PC-3 (cell line): Measurements from ENCODE around the gene KNG1. TPM values are rescaled to one million over a fixed set of nuclear protein-coding genes. Genes with fewer than 3 reads are reported as not detected.

Source experiments
- ATAC-seq: fragments of 200-7000 bp; cut with Tn5 transposase; 2 replicates; pipeline ENCODE4 v1.9.1; 2020; ENCODE audit warnings: mild to moderate bottlenecking, moderate library complexity
- BruUV-seq: library from RNA; stranded (reverse); fragments of 400-500 nt; replicated peaks from 2 replicates; lab custom pipeline; 2021; lab: Mats Ljungman, UMichigan
- CTCF ChIA-PET: fragments of 300-600 bp; sonication (Branson Sonifier 250); formaldehyde crosslinking; loops from one replicate; lab custom pipeline; 2022; ENCODE audit warnings: antibody characterized with exemption; lab: Charles Lee
- POLR2A ChIA-PET: fragments of 300-600 bp; sonication (Branson Sonifier 250); formaldehyde crosslinking; loops from one replicate; lab custom pipeline; 2022; ENCODE audit warnings: antibody characterized with exemption; ENCODE audit not compliant: unreplicated experiment; lab: Charles Lee
- DNase-seq: peaks from one replicate; pipeline ENCODE4 v3.0.0-alpha.2; 2015
- H2AFZ ChIP-seq: fragments of 300-600 bp; sonication (generic); 2 replicates; pipeline ENCODE4 v1.6.0; 2016; ENCODE audit warnings: antibody characterized with exemption, low read length
- H3F3A ChIP-seq: fragments of 300-600 bp; sonication (generic); one replicate; pipeline ENCODE4 v1.6.0; 2017; ENCODE audit warnings: antibody characterized with exemption, low read length, control low read depth, mild to moderate bottlenecking; ENCODE audit not compliant: unreplicated experiment
- H3K27ac ChIP-seq: fragments of 300-600 bp; sonication (generic); 2 replicates; pipeline ENCODE4 v1.5.1; 2016; ENCODE audit warnings: mild to moderate bottlenecking, low read length
- H3K27me3 ChIP-seq: fragments of 300-600 bp; sonication (generic); 2 replicates; pipeline ENCODE4 v1.6.1; 2016; ENCODE audit warnings: low read length, mixed read lengths
- H3K36me3 ChIP-seq: fragments of 300-600 bp; sonication (generic); 2 replicates; pipeline ENCODE4 v1.6.1; 2016; ENCODE audit warnings: low read depth, mixed run types, low read length, mixed read lengths
- H3K4me1 ChIP-seq: fragments of 300-600 bp; sonication (generic); 2 replicates; pipeline ENCODE4 v1.5.1; 2016; ENCODE audit warnings: low read length; ENCODE audit not compliant: insufficient read depth
- H3K4me2 ChIP-seq: fragments of 300-600 bp; sonication (generic); 2 replicates; pipeline ENCODE4 v1.6.0; 2016; ENCODE audit warnings: low read length
- H3K4me3 ChIP-seq: fragments of 300-600 bp; sonication (generic); 2 replicates; pipeline ENCODE4 v1.5.1; 2016; ENCODE audit warnings: mild to moderate bottlenecking, low read length, mixed read lengths
- H3K79me2 ChIP-seq: fragments of 300-600 bp; sonication (generic); 2 replicates; pipeline ENCODE4 v1.6.1; 2017; ENCODE audit warnings: low read length, mixed read lengths
- H3K9ac ChIP-seq: fragments of 300-600 bp; sonication (generic); 2 replicates; pipeline ENCODE4 v1.6.0; 2016; ENCODE audit warnings: mild to moderate bottlenecking, low read length
- H3K9me2 ChIP-seq: fragments of 300-600 bp; sonication (generic); replicated peaks from 2 replicates; pipeline ENCODE4 v1.6.1; 2016; ENCODE audit warnings: mixed run types, low read length, mixed read lengths
- H3K9me3 ChIP-seq: fragments of 300-600 bp; sonication (generic); 2 replicates; pipeline ENCODE4 v1.6.1; 2016; ENCODE audit warnings: low read length, mixed read lengths
- H4K20me1 ChIP-seq: fragments of 300-600 bp; sonication (generic); 2 replicates; pipeline ENCODE4 v1.6.1; 2016; ENCODE audit warnings: low read length, mixed read lengths
- CTCF ChIP-seq: fragments of 300-600 bp; sonication (generic); conservative IDR thresholded peaks from 2 replicates; pipeline ENCODE4 v1.5.1; 2017; ENCODE audit warnings: antibody characterized with exemption, low read depth, mild to moderate bottlenecking, low read length
- EZH2 ChIP-seq: fragments of 300-600 bp; sonication (generic); IDR thresholded peaks from one replicate; pipeline ENCODE4 v1.6.1; 2017; ENCODE audit warnings: antibody characterized with exemption, mild to moderate bottlenecking, low read length; ENCODE audit not compliant: unreplicated experiment
- EZH2phosphoT487 ChIP-seq: fragments of 300-600 bp; sonication (generic); IDR thresholded peaks from 2 replicates; pipeline ENCODE4 v1.6.1; 2018; ENCODE audit warnings: mild to moderate bottlenecking, antibody characterized with exemption, low read length, borderline replicate concordance
- intact Hi-C: fragments of 100-400 bp; cut with micrococcal nuclease; formaldehyde crosslinking; loops from 2 replicates; pipeline ENCODE4 v1.9.0; 2023
- total RNA-seq: library from RNA; depleted of rRNA; stranded (reverse); fragments of >200 nt; gene quantifications from 2 replicates; pipeline ENCODE4 v1.2.3, GENCODE V29; 2014

Gene KNG1
- total RNA-seq, 1 experiment from 2014 or later: not detected

- TF ChIP-seq EZH2phosphoT487 (no peak), CTCF (no peak), EZH2 (no peak)
- no peak overlapping the region for H3K4me3 ChIP-seq
- no peak overlapping the region for H3K4me2 ChIP-seq
- intact Hi-C loops: no loop called here
- no peaks in the 10 kb centered on the region for H3F3A ChIP-seq
- DNase-seq: no peak
- ChIA-PET POLR2A (no interaction called here), CTCF (no interaction called here)
- H2AFZ ChIP-seq: no peak overlapping the region
- H3K4me1 ChIP-seq: no peaks in the 10 kb centered on the region
- 0 out of 2 replicates have a peak, but pooled peaks cover 4% of the 10 kb centered on the region for H3K27me3 ChIP-seq
- H3K9me3 ChIP-seq: no peaks in the 10 kb centered on the region
- no peaks in the 10 kb centered on the region for H3K9me2 ChIP-seq
- H3K79me2 ChIP-seq: no peaks in the 10 kb centered on the region
- H3K36me3 ChIP-seq: no peaks in the 10 kb centered on the region
- ATAC-seq: no peak
- no peak overlapping the region for H3K9ac ChIP-seq
- no peaks in the 10 kb centered on the region for H4K20me1 ChIP-seq
- BruUV-seq: no TSS peak
- H3K27ac ChIP-seq: no peak overlapping the region
Measured at GRCh38 chr3:186679151-186679550, 38.0 kb upstream of the KNG1 start.

GRCh38 chr3:186680869-186681268, 36.3 kb upstream of the KNG1 start:
- no peak overlapping the region for H2AFZ ChIP-seq
- ChIA-PET CTCF (no interaction called here), POLR2A (no interaction called here)
- H3K9ac ChIP-seq: no peak overlapping the region
- H3K27ac ChIP-seq: no peak overlapping the region
- H3K4me3 ChIP-seq: no peak overlapping the region
- no peaks in the 10 kb centered on the region for H4K20me1 ChIP-seq
- H3F3A ChIP-seq: no peaks in the 10 kb centered on the region
- no peaks in the 10 kb centered on the region for H3K27me3 ChIP-seq
- no peaks in the 10 kb centered on the region for H3K36me3 ChIP-seq
- no TSS peak for BruUV-seq
- no peaks in the 10 kb centered on the region for H3K79me2 ChIP-seq
- intact Hi-C loops: no loop called here
- H3K4me2 ChIP-seq: no peak overlapping the region
- no peak for DNase-seq
- no peaks in the 10 kb centered on the region for H3K4me1 ChIP-seq
- no peak for ATAC-seq
- H3K9me2 ChIP-seq: no peaks in the 10 kb centered on the region
- no peaks in the 10 kb centered on the region for H3K9me3 ChIP-seq
- no peak for TF ChIP-seq EZH2phosphoT487
- TF ChIP-seq CTCF: no peak
- no peak for TF ChIP-seq EZH2

GRCh38 chr3:186682812-186683211, 34.3 kb upstream of the KNG1 start:
- ATAC-seq (no peak), DNase-seq (no peak)
- Histone ChIP-seq H4K20me1 (no peaks in the 10 kb centered on the region), H3K9me2 (no peaks in the 10 kb centered on the region), H3K4me1 (no peaks in the 10 kb centered on the region), H3F3A (no peaks in the 10 kb centered on the region), H3K27me3 (no peaks in the 10 kb centered on the region), H3K9me3 (no peaks in the 10 kb centered on the region), H3K79me2 (no peaks in the 10 kb centered on the region), H3K36me3 (no peaks in the 10 kb centered on the region), H3K27ac (no peak overlapping the region), H3K4me2 (no peak overlapping the region), H2AFZ (no peak overlapping the region), H3K9ac (no peak overlapping the region), H3K4me3 (no peak overlapping the region)
- TF ChIP-seq CTCF (no peak), EZH2phosphoT487 (no peak), EZH2 (no peak)
- POLR2A ChIA-PET: no interaction called here
- no TSS peak for BruUV-seq
- CTCF ChIA-PET: no interaction called here
- intact Hi-C loops: no loop called here
